Suprapubic skin (tissue), 4 donors: ENCODE data around the gene ATF3. TPM values are rescaled to one million over a fixed set of nuclear protein-coding genes. Genes with fewer than 3 reads are reported as not detected.

ENCODE experiments used
- DNase-seq, 2 donors: peaks; one replicate each; pipeline ENCODE4 v3.0.0-alpha.2; 2019; ENCODE audit warnings: low spot score in 2 of 2
- H3K27ac ChIP-seq: fragments of 200-600 bp; sonication (generic); one replicate; pipeline ENCODE4 v1.5.1; 2019
- H3K27me3 ChIP-seq: fragments of 200-600 bp; sonication (generic); one replicate; pipeline ENCODE4 v1.5.1; 2019
- H3K36me3 ChIP-seq: fragments of 200-600 bp; sonication (generic); one replicate; pipeline ENCODE4 v1.5.1; 2019
- H3K4me1 ChIP-seq: fragments of 200-600 bp; sonication (generic); one replicate; pipeline ENCODE4 v1.5.1; 2019
- H3K4me3 ChIP-seq: fragments of 200-600 bp; sonication (generic); one replicate; pipeline ENCODE4 v1.5.1; 2019; ENCODE audit warnings: mild to moderate bottlenecking
- H3K9me3 ChIP-seq: fragments of 200-600 bp; sonication (generic); one replicate; pipeline ENCODE4 v1.5.1; 2019
- EP300 ChIP-seq: sonication (generic); formaldehyde crosslinking; IDR thresholded peaks from one replicate; pipeline ENCODE4 v1.6.1; 2017; ENCODE audit warnings: antibody characterized with exemption
- POLR2A ChIP-seq, 2 donors: fragments of 450-650 bp; IDR thresholded peaks; one replicate each; pipeline ENCODE4 v1.6.1; 2017; ENCODE audit warnings: antibody characterized with exemption in 2 of 2, mild to moderate bottlenecking in 2 of 2, moderate library complexity in 2 of 2
- POLR2AphosphoS5 ChIP-seq, 3 donors: sonication (generic); formaldehyde crosslinking; IDR thresholded peaks; one replicate each; pipeline ENCODE4 v1.6.1; 2017; ENCODE audit warnings: antibody characterized with exemption in 3 of 3
- WGBS: methylation state at CpG from one replicate; pipeline ENCODE4 v1.1.5; 2018; 5-methylcytosine and 5-hydroxymethylcytosine counted together
- total RNA-seq, 4 donors: library from RNA; depleted of rRNA; stranded (reverse); fragments of >200 nt; gene quantifications; one replicate each; pipeline ENCODE4 v1.1.0, GENCODE V29; 2016
- TF ChIP-seq, protein P1 (sequence below), 2 donors: fragments of 200-600 bp in 1 of 2; fragments of 450-650 bp in 1 of 2; sonication (generic) in 1 of 2; IDR thresholded peaks; one replicate each; pipeline ENCODE4 v1.5.1; 2016 to 2019; ENCODE audit warnings: antibody characterized with exemption in 2 of 2, mild to moderate bottlenecking in 1 of 2, moderate library complexity in 1 of 2

Gene ATF3
- total RNA-seq, 4 donors from 2014 or later = 43.9 to 151 (median 84.1) TPM

DNA sequence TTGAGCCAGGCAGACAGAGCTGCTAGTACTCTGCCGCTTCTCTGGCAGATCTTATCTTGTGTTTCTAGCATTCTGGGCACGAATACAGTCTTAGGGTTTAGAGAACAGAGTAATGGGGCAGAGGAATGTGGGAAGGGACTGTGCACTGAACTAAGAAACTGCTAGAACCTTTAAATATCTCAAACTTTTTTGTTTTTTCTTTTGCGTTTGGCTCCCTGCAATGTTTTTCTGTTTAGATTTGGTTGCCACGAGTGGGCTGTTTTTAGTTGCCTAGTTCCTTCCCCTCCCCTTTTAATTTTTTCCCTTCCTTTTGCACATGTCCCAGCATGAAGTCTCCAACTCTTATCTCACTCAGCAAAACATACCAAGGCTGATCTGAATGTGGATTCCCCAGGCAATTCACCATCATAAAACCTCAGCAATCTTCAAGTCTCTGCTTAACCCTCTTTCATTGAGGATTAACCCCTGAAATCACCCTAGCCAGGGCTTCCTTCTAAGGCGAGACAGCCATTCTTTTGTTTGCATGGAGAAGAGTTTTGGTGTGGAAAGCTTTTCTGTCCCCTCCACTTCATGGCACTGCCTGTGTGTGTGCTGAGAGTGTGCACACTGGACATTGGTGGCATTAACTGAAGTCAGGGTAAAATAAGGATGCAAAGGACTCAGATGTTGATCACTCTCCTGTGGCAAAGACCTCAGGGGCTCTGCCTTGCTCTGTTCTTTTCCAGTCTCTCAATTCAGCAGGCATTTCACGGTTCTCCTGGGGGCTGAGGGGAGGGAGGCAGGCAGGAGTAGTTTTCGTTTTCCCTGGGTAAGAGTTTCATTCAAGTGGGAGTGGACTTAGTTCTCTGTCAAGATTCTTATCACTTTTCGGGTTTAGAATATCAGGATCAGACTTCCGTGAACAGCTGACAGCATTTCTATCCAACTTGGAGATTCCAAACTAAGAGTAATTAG lies 2.8 kb upstream of the ATF3 start:
- no peaks in the 10 kb centered on the region for H3K36me3 ChIP-seq
- no peaks in the 10 kb centered on the region for H3K27me3 ChIP-seq
- DNase-seq = no peak
- WGBS = 4% methylated on average over 9 of the region's 9 CpGs
- peak overlapping the region; percentile 98 for H3K27ac ChIP-seq
- TF ChIP-seq EP300 (no peak), POLR2A (IDR thresholded peaks at IDR 0.05) (no peak), POLR2AphosphoS5 (IDR thresholded peaks at IDR 0.05) (no peak)
- TF ChIP-seq, protein P1, sequence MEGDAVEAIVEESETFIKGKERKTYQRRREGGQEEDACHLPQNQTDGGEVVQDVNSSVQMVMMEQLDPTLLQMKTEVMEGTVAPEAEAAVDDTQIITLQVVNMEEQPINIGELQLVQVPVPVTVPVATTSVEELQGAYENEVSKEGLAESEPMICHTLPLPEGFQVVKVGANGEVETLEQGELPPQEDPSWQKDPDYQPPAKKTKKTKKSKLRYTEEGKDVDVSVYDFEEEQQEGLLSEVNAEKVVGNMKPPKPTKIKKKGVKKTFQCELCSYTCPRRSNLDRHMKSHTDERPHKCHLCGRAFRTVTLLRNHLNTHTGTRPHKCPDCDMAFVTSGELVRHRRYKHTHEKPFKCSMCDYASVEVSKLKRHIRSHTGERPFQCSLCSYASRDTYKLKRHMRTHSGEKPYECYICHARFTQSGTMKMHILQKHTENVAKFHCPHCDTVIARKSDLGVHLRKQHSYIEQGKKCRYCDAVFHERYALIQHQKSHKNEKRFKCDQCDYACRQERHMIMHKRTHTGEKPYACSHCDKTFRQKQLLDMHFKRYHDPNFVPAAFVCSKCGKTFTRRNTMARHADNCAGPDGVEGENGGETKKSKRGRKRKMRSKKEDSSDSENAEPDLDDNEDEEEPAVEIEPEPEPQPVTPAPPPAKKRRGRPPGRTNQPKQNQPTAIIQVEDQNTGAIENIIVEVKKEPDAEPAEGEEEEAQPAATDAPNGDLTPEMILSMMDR (IDR thresholded peaks at IDR 0.05) = no peak
- no peaks in the 10 kb centered on the region for H3K9me3 ChIP-seq
- peak overlapping the region; percentile 91 for H3K4me3 ChIP-seq
- H3K4me1 ChIP-seq = peaks cover 43% of the 10 kb centered on the region

DNA sequence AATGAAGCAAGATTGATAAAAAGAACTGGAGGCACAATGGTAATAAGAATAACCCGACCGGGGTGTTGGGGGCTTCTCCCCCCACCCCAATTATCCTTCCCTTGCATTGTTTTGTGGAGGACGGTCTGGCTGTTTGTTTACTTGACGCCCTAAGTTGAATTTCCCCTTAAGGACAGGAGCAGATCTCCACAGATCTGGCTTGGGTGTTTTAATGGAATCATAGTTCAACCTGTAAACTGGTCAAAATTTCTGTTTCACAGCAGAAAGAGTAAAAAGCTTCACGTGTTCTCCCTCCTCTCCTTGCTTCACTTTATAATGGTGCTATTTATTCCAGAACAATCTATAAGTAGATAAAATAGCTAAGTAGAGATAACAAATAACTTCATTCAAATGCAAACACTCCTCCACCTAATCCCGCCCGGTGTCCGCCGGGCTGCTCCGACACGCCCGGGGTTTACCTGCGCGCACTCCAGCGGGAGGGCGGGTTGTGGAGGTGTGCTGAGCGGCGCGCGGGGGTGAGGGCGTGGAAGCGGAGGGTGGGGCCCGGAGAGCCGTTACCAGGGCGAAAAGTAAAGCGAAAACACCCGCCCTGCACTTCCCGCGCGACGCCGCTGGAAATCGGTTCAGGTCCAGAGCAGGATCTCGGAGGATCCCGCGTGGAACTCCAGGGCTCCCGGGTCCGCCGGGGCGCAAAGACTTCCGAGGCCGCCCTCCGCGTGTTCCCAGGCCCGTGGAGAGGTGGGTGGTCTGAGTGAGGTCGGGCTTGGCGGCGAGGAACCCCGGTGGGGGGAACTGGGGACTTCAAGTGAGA lies 2.0 kb upstream of the ATF3 start:
- Histone ChIP-seq H3K36me3 (no peaks in the 10 kb centered on the region), H3K4me1 (peaks cover 46% of the 10 kb centered on the region), H3K27ac (peak overlapping the region; percentile 98), H3K27me3 (no peaks in the 10 kb centered on the region), H3K9me3 (no peaks in the 10 kb centered on the region), H3K4me3 (peak overlapping the region; percentile 91)
- TF ChIP-seq POLR2A (IDR thresholded peaks at IDR 0.05) (peak; percentile 65 to 73), POLR2AphosphoS5 (IDR thresholded peaks at IDR 0.05) (peak in 2 of 3 donors; percentile 59 to 76), EP300 (no peak)
- TF ChIP-seq, protein P1 (IDR thresholded peaks at IDR 0.05) = no peak
- peak; percentile 88 to 92 for DNase-seq
- WGBS = under 1% methylated on average over 49 of the region's 49 CpGs

DNA sequence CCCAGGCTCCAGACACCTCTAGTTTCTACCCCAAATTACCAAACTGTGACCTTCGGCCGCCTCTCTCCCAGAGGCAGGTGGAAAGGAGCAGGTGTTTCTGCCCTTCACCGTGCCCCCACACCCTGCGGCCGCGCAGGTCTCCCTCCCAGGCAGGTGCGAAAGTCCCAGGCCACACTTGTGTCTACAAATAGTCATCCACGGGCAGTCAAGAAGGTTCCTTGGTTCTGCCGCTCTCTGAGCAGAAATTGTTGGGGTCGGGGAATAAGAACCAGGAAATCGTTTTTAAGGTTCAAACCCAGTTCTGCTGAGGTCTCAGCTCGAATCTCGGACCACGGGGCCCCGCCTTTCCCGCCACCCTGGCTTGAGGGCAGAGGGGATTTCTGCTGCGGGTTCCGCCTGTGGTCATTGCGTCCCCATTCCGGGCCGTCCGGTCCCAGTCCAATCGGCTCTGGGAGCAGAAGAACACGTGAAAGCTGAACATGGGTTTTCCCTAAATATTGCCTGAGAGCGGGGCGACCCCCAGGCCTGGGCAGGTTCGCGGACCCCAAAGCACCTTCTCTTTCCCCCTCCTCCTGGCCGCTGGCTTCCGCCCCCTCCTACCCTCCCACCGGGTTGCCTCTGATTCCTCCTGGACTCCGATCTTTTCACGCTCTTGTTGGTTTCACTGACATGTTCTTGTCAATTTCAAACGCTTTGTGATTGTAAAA lies 1.2 kb upstream of the ATF3 start:
- TF ChIP-seq, protein P1 (IDR thresholded peaks at IDR 0.05) = no peak
- no peak for TF ChIP-seq POLR2AphosphoS5 (IDR thresholded peaks at IDR 0.05)
- TF ChIP-seq EP300 = no peak
- no peak for TF ChIP-seq POLR2A (IDR thresholded peaks at IDR 0.05)
- no peaks in the 10 kb centered on the region for H3K36me3 ChIP-seq
- H3K4me3 ChIP-seq = peak overlapping the region; percentile 91
- H3K27me3 ChIP-seq = no peaks in the 10 kb centered on the region
- peaks cover 46% of the 10 kb centered on the region for H3K4me1 ChIP-seq
- 2% methylated on average over 34 of the region's 34 CpGs for WGBS
- DNase-seq = peak in 1 of 2 donors; percentile 86
- peak overlapping the region; percentile 98 for H3K27ac ChIP-seq
- no peaks in the 10 kb centered on the region for H3K9me3 ChIP-seq

DNA sequence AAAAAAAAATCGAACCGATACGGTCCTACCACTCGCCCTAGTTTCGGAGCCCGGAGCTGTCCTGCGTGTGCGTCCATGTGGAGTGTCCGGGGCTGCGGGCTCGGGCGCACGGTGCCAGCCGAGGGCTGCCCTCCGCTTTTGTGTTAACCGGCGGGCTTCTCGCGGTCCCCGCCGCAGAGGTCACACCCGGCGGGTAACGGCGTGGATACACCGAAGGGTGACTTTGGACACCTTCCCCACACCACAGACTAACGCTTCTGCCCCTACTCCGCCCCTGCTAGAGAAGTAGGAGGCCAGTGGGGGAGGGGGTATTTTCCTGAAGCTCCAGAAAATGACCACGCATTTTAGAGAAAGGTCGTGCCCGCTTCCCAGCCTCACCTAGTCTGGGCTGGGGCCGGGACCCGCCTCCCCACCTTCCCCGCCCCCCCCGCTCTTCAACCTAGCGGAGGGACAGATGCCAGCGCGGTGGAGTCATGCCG lies 609 bp upstream of the ATF3 start:
- WGBS = 0% methylated on average over 12 of the region's 39 CpGs
- DNase-seq = no peak
- TF ChIP-seq EP300 (no peak), POLR2A (IDR thresholded peaks at IDR 0.05) (no peak), POLR2AphosphoS5 (IDR thresholded peaks at IDR 0.05) (no peak)
- TF ChIP-seq, protein P1 (IDR thresholded peaks at IDR 0.05) = no peak
- H3K9me3 ChIP-seq = no peaks in the 10 kb centered on the region
- H3K4me3 ChIP-seq = peak overlapping the region; percentile 91
- no peaks in the 10 kb centered on the region for H3K36me3 ChIP-seq
- H3K27ac ChIP-seq = peak overlapping the region; percentile 98
- peaks cover 46% of the 10 kb centered on the region for H3K4me1 ChIP-seq
- H3K27me3 ChIP-seq = no peaks in the 10 kb centered on the region
